MV-4-11 (cell line): ENCODE data around the gene ZNF471.

Experiments used
- DNase-seq: peaks from one replicate; lab custom pipeline; 2025; lab: John Stamatoyannopoulos, UW

The ZNF471 gene

GRCh38 chr19:56573914-56574313 is 66.3 kb downstream of the ZNF471 start:
- no peak for DNase-seq

GRCh38 chr19:56577719-56578602 is 70.3 kb downstream of the ZNF471 start:
- DNase-seq, result no peak
